SK-N-SH (cell line): ENCODE results near the gene PTGDR2. TPM values are rescaled to one million over a fixed set of nuclear protein-coding genes. Genes with fewer than 3 reads are reported as not detected.

ENCODE experiments used
- CTCF ChIA-PET: fragments of 300-600, 350-600 bp; formaldehyde crosslinking; extraction: SDS; loops from one replicate; lab custom pipeline; 2021; lab: Yijun Ruan, JAX
- POLR2A ChIA-PET: fragments of 350-600 bp; sonication (Branson Sonifier 250); formaldehyde crosslinking; extraction: SDS; loops from one replicate; lab custom pipeline; 2020; ENCODE audit warnings: antibody characterized with exemption, inconsistent platforms; lab: Yijun Ruan, JAX
- DNase-seq: peaks from one replicate; pipeline ENCODE4 v3.0.0; 2012
- H2AFZ ChIP-seq: fragments of 200-600 bp; sonication (generic); 2 replicates; pipeline ENCODE4 v1.8.1; 2016; ENCODE audit warnings: antibody characterized with exemption, mild to moderate bottlenecking, low read depth
- H3F3A ChIP-seq: fragments of 200-600 bp; sonication (generic); replicated peaks from 2 replicates; pipeline ENCODE3; 2016; ENCODE audit warnings: antibody characterized with exemption, mild to moderate bottlenecking; ENCODE audit not compliant: insufficient read depth
- H3K27ac ChIP-seq, 2 experiments: fragments of 200-500 bp in 1 of 2; fragments of 200-600 bp in 1 of 2; sonication (Bioruptor generic) in 1 of 2; sonication (generic), shearing (Covaris generic) in 1 of 2; 2 replicates each; pipeline versions ENCODE4 v1.5.1 to v1.6.1; 2014 to 2016; ENCODE audit warnings: low read depth in 2 of 2, inconsistent platforms in 1 of 2, low read length in 1 of 2, mild to moderate bottlenecking in 1 of 2, mixed read lengths in 1 of 2
- H3K27me3 ChIP-seq: fragments of 200-600 bp; sonication (generic), shearing (Covaris generic); 2 replicates; pipeline ENCODE4 v1.6.1; 2016; ENCODE audit warnings: mixed run types; ENCODE audit not compliant: insufficient read depth
- H3K36me3 ChIP-seq, 2 experiments: fragments of 200-500 bp in 1 of 2; fragments of 200-600 bp in 1 of 2; sonication (Bioruptor generic) in 1 of 2; sonication (generic) in 1 of 2; replicated peaks in 1 of 2; 2 replicates each; pipeline versions ENCODE3 to v1.5.1; 2014 to 2016; ENCODE audit warnings: low read length in 1 of 2, mild to moderate bottlenecking in 1 of 2; ENCODE audit not compliant: insufficient read depth in 2 of 2, control insufficient read depth in 1 of 2
- H3K4me1 ChIP-seq, 2 experiments: fragments of 200-500 bp in 1 of 2; fragments of 200-600 bp in 1 of 2; sonication (Bioruptor generic) in 1 of 2; sonication (generic), shearing (Covaris generic) in 1 of 2; 2 replicates each; pipeline versions ENCODE4 v1.5.1 to v1.6.1; 2014 to 2016; ENCODE audit warnings: low read depth in 1 of 2, low read length in 1 of 2, mixed run types in 1 of 2; ENCODE audit not compliant: insufficient read depth in 2 of 2, control insufficient read depth in 1 of 2
- H3K4me2 ChIP-seq: fragments of 200-600 bp; sonication (generic), shearing (Covaris generic); 2 replicates; pipeline ENCODE4 v1.6.1; 2017; ENCODE audit warnings: mixed run types
- H3K4me3 ChIP-seq, 2 experiments: fragments of 200-500 bp in 1 of 2; fragments of 200-600 bp in 1 of 2; sonication (Bioruptor generic) in 1 of 2; sonication (generic), shearing (Covaris generic) in 1 of 2; 2 replicates each; pipeline versions ENCODE4 v1.5.1 to v1.8.1; 2014 to 2016; ENCODE audit warnings: low read depth in 2 of 2, inconsistent platforms in 1 of 2, low read length in 1 of 2, mild to moderate bottlenecking in 1 of 2, mixed read lengths in 1 of 2, moderate library complexity in 1 of 2
- H3K79me2 ChIP-seq: fragments of 200-600 bp; sonication (generic); 2 replicates; pipeline ENCODE4 v1.8.1; 2017; ENCODE audit warnings: mild to moderate bottlenecking; ENCODE audit not compliant: insufficient read depth
- H3K9ac ChIP-seq: fragments of 200-600 bp; sonication (generic); 2 replicates; pipeline ENCODE4 v1.6.1; 2017; ENCODE audit warnings: mixed run types
- H3K9me2 ChIP-seq: fragments of 200-600 bp; sonication (generic); 2 replicates; pipeline ENCODE4 v1.6.1; 2017; ENCODE audit warnings: mixed run types
- H3K9me3 ChIP-seq: fragments of 200-600 bp; sonication (generic); 2 replicates; pipeline ENCODE4 v1.6.1; 2017; ENCODE audit warnings: mixed run types, mild to moderate bottlenecking, moderate library complexity
- H4K20me1 ChIP-seq: fragments of 200-600 bp; sonication (generic); 2 replicates; pipeline ENCODE4 v1.6.1; 2017; ENCODE audit warnings: mild to moderate bottlenecking, mixed run types; ENCODE audit not compliant: insufficient read depth
- CHD2 ChIP-seq: fragments of 150-350 bp; IDR thresholded peaks from 2 replicates; pipeline ENCODE4 v1.6.1; 2018; ENCODE audit warnings: low read length; ENCODE audit not compliant: partially characterized antibody
- FOSL2 ChIP-seq: IDR thresholded peaks from 2 replicates; pipeline ENCODE4 v1.4.0; 2012; ENCODE audit warnings: low read depth, mild to moderate bottlenecking, moderate library complexity, borderline replicate concordance
- FOXJ3 ChIP-seq: sonication (generic); formaldehyde crosslinking; IDR thresholded peaks from 2 replicates; pipeline ENCODE4 v1.5.1; 2020; ENCODE audit warnings: mild to moderate bottlenecking, missing genetic modification reagents
- FOXM1 ChIP-seq: IDR thresholded peaks from 2 replicates; pipeline ENCODE4 v1.4.0; 2012; ENCODE audit warnings: low read depth, mild to moderate bottlenecking
- GATA2 ChIP-seq: sonication (generic); formaldehyde crosslinking; IDR thresholded peaks from 2 replicates; pipeline ENCODE4 v1.5.0; 2020; ENCODE audit warnings: mild to moderate bottlenecking, missing genetic modification reagents
- JUND ChIP-seq: IDR thresholded peaks from 2 replicates; pipeline ENCODE4 v1.4.0; 2012
- MEF2A ChIP-seq: IDR thresholded peaks from 2 replicates; pipeline ENCODE4 v1.4.0; 2012; ENCODE audit warnings: low read depth, borderline replicate concordance
- MXI1 ChIP-seq: IDR thresholded peaks from 2 replicates; pipeline ENCODE4 v1.6.1; 2012; ENCODE audit warnings: mild to moderate bottlenecking, low read depth, low read length, improper control_type of control experiment
- NRF1 ChIP-seq: IDR thresholded peaks from 2 replicates; pipeline ENCODE4 v1.6.1; 2012; ENCODE audit warnings: low read depth, mild to moderate bottlenecking, low read length
- RCOR1 ChIP-seq: fragments of 150-350 bp; IDR thresholded peaks from 2 replicates; pipeline ENCODE4 v1.6.1; 2017; ENCODE audit warnings: antibody characterized with exemption, low read length
- SIN3A ChIP-seq: IDR thresholded peaks from 2 replicates; pipeline ENCODE4 v1.6.1; 2012; ENCODE audit warnings: low read depth, mild to moderate bottlenecking, low read length, moderate library complexity, borderline replicate concordance
- SMC3 ChIP-seq: IDR thresholded peaks from 2 replicates; pipeline ENCODE4 v1.6.1; 2012; ENCODE audit warnings: low read depth, low read length, improper control_type of control experiment
- TCF12 ChIP-seq: IDR thresholded peaks from 2 replicates; pipeline ENCODE4 v1.4.0; 2012
- TEAD4 ChIP-seq: IDR thresholded peaks from 2 replicates; pipeline ENCODE4 v1.4.0; 2012; ENCODE audit warnings: mild to moderate bottlenecking, borderline replicate concordance; ENCODE audit not compliant: insufficient read depth
- WGBS: methylation state at CpG from one replicate; pipeline ENCODE4 v1.1.6; 2017; ENCODE audit warnings: low lambda C conversion rate; 5-methylcytosine and 5-hydroxymethylcytosine counted together
- polyA plus RNA-seq, 3 experiments: library from polyadenylated mRNA; depleted of rRNA; stranded (reverse); fragments of >200 nt; gene quantifications; 2 replicates each; pipeline ENCODE4 v1.2.3, GENCODE V29; 2012
- TF ChIP-seq, protein P1 (sequence below): IDR thresholded peaks from 2 replicates; pipeline ENCODE4 v1.4.0; 2012; ENCODE audit warnings: low read depth
- TF ChIP-seq, protein P2 (sequence below): IDR thresholded peaks from 2 replicates; pipeline ENCODE4 v1.4.0; 2012; ENCODE audit warnings: low read depth, borderline replicate concordance
- TF ChIP-seq, protein P3 (sequence below): IDR thresholded peaks from 2 replicates; pipeline ENCODE4 v1.6.1; 2012; ENCODE audit warnings: mild to moderate bottlenecking, low read depth, low read length, moderate library complexity

PTGDR2 gene
- polyA plus RNA-seq, 1 of the 3 experiments (the other 2 are of a cell fraction): 0.02 TPM

DNA sequence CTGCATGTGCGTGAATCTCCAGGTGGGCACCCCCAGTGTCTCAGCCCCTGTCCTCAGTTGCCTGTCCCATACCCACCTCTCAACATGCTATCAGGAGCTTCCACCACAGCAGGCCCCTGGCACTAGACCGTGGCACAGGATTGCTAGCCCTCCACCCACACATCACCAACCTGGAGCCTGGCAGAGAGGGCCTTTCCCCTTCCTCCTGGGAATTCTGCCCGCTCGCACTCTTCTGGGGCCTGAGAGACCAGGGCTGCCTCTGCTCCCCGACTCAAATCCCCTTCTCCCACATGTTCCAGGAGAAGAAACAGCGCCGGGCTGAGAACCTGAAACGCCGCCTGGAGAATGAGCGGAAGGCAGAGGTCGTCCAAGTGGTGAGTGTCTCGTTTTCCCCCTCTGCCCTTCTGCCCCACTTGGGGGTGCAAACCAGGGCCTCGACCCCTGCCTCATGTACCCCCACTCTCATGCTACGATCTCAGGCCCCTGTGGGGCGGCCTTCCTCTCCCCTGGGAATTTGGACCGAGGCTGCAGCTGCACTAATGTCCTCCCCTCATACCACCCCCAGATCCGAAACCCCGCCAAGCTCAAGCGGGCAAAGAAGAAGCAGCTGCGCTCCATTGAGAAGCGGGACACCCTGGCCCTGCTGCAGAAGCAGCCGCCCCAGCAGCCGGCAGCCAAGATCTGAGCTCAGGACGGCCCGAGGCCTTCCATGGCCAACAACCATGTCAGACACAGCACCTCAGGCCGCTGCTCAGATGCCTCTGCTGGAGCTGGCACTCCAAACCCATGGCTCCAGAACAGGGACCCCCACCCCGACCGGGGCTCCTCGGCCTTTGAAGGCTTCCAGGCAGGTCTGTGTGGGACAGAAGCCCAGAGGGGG lies 5.9 kb downstream of the PTGDR2 start (continued):
- TF ChIP-seq, protein P1, sequence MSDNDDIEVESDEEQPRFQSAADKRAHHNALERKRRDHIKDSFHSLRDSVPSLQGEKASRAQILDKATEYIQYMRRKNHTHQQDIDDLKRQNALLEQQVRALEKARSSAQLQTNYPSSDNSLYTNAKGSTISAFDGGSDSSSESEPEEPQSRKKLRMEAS: no peak
- TF ChIP-seq, protein P2, sequence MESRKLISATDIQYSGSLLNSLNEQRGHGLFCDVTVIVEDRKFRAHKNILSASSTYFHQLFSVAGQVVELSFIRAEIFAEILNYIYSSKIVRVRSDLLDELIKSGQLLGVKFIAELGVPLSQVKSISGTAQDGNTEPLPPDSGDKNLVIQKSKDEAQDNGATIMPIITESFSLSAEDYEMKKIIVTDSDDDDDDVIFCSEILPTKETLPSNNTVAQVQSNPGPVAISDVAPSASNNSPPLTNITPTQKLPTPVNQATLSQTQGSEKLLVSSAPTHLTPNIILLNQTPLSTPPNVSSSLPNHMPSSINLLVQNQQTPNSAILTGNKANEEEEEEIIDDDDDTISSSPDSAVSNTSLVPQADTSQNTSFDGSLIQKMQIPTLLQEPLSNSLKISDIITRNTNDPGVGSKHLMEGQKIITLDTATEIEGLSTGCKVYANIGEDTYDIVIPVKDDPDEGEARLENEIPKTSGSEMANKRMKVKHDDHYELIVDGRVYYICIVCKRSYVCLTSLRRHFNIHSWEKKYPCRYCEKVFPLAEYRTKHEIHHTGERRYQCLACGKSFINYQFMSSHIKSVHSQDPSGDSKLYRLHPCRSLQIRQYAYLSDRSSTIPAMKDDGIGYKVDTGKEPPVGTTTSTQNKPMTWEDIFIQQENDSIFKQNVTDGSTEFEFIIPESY: no peak
- TF ChIP-seq NRF1: no peak
- no peak for TF ChIP-seq GATA2 (CRISPR knock-in tag)
- no peak for TF ChIP-seq RCOR1
- no peak for TF ChIP-seq MXI1
- no peak for TF ChIP-seq SMC3
- TF ChIP-seq FOXJ3: no peak
- TF ChIP-seq, protein P3, sequence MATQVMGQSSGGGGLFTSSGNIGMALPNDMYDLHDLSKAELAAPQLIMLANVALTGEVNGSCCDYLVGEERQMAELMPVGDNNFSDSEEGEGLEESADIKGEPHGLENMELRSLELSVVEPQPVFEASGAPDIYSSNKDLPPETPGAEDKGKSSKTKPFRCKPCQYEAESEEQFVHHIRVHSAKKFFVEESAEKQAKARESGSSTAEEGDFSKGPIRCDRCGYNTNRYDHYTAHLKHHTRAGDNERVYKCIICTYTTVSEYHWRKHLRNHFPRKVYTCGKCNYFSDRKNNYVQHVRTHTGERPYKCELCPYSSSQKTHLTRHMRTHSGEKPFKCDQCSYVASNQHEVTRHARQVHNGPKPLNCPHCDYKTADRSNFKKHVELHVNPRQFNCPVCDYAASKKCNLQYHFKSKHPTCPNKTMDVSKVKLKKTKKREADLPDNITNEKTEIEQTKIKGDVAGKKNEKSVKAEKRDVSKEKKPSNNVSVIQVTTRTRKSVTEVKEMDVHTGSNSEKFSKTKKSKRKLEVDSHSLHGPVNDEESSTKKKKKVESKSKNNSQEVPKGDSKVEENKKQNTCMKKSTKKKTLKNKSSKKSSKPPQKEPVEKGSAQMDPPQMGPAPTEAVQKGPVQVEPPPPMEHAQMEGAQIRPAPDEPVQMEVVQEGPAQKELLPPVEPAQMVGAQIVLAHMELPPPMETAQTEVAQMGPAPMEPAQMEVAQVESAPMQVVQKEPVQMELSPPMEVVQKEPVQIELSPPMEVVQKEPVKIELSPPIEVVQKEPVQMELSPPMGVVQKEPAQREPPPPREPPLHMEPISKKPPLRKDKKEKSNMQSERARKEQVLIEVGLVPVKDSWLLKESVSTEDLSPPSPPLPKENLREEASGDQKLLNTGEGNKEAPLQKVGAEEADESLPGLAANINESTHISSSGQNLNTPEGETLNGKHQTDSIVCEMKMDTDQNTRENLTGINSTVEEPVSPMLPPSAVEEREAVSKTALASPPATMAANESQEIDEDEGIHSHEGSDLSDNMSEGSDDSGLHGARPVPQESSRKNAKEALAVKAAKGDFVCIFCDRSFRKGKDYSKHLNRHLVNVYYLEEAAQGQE: no peak

DNA sequence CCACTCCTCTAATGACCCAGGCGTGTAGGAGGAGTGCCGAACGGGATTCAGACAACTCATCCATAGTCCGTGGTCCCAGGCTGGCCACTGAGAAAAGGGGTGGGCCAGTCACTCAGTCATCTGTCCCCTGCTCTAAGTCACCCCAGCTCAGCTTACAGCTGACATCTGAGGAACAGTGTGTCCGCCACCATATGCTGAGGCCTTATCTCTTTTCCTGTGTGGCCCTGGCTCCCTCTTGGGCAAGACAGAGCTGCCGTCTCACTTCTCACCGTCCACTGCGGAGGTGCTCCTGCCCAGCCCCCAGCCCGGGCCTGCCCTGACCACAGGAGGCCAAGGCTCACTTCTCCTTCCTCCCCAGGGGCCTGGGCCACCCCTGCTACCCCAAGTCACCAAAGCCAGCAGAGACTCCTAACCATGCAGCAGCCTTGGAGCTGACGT lies 7.0 kb downstream of the PTGDR2 start:
- Histone ChIP-seq H3F3A (no peaks in the 10 kb centered on the region), H3K4me1 (peaks cover 0 to 19% of the 10 kb centered on the region in 2 experiments; a peak in 3 of 4 replicates), H3K36me3 (peaks cover 0 to 41% of the 10 kb centered on the region in 2 experiments), H2AFZ (no peak overlapping the region), H3K4me2 (no peak overlapping the region), H3K4me3 (no peak overlapping the region), H3K9ac (no peak overlapping the region), H3K27me3 (no peaks in the 10 kb centered on the region), H3K9me3 (no peaks in the 10 kb centered on the region), H4K20me1 (no peaks in the 10 kb centered on the region; the same call in 1 of the 2 replicates), H3K27ac (no peak overlapping the region), H3K9me2 (no peaks in the 10 kb centered on the region), H3K79me2 (peaks cover 25% of the 10 kb centered on the region)
- WGBS: 100% methylated on average over 1 of the region's 10 CpGs
- no peak for DNase-seq
- ChIA-PET CTCF (interaction anchor here (0.8 to 2.4 kb wide), 2 partner anchors 9 to 17 kb away, joined by 4 to 11 read pairs; no protein-coding TSS in a partner anchor), POLR2A (no interaction called here)
- no peak for TF ChIP-seq MEF2A
- no peak for TF ChIP-seq TCF12
- no peak for TF ChIP-seq TEAD4
- no peak for TF ChIP-seq FOXM1
- no peak for TF ChIP-seq CHD2
- TF ChIP-seq JUND: no peak
- no peak for TF ChIP-seq FOSL2
- no peak for TF ChIP-seq SIN3A
- no peak for TF ChIP-seq GATA2 (CRISPR knock-in tag)
